CD14-positive monocyte (primary cell): ENCODE results near the gene GPLD1. TPM values are rescaled to one million over a fixed set of nuclear protein-coding genes. Genes with fewer than 3 reads are reported as not detected.

Experiments used
- DNase-seq, 3 donors: peaks; one replicate each; pipeline ENCODE4 v3.0.0-alpha.2; 2011 to 2022
- H2AFZ ChIP-seq: 2 replicates; pipeline ENCODE4 v1.6.0; 2012; ENCODE audit warnings: mild to moderate bottlenecking, low read depth, low read length, inconsistent platforms; ENCODE audit not compliant: insufficient read depth, poor library complexity, severe bottlenecking
- H3K27ac ChIP-seq, 2 donors: 1 replicate in 1 of 2; 2 replicates in 1 of 2; pipeline ENCODE4 v1.5.1; 2012 to 2013; ENCODE audit warnings: low read length in 2 of 2, control low read depth in 1 of 2, inconsistent platforms in 1 of 2, low read depth in 1 of 2, mild to moderate bottlenecking in 1 of 2
- H3K27me3 ChIP-seq, 2 donors: one replicate each; pipeline versions ENCODE4 v1.6.0 to v1.6.1; 2011 to 2013; ENCODE audit warnings: low read length in 2 of 2; ENCODE audit not compliant: control insufficient read depth in 2 of 2, insufficient read depth in 2 of 2
- H3K36me3 ChIP-seq, 2 donors: replicated peaks in 1 of 2; 1 replicate in 1 of 2; 2 replicates in 1 of 2; pipeline versions ENCODE4 v1.5.1 to v1.6.1; 2012 to 2013; ENCODE audit warnings: low read length in 2 of 2, control low read depth in 1 of 2, inconsistent platforms in 1 of 2, mild to moderate bottlenecking in 1 of 2; ENCODE audit not compliant: insufficient read depth in 2 of 2, control insufficient read depth in 1 of 2
- H3K4me1 ChIP-seq, 2 donors: 1 replicate in 1 of 2; 2 replicates in 1 of 2; pipeline versions ENCODE4 v1.5.1 to v1.6.1; 2012 to 2013; ENCODE audit warnings: low read length in 2 of 2, control low read depth in 1 of 2, inconsistent platforms in 1 of 2, mild to moderate bottlenecking in 1 of 2, moderate library complexity in 1 of 2; ENCODE audit not compliant: insufficient read depth in 2 of 2, control insufficient read depth in 1 of 2
- H3K4me2 ChIP-seq: replicated peaks from 2 replicates; pipeline ENCODE3; 2012; ENCODE audit warnings: low read length, moderate library complexity, mild to moderate bottlenecking; ENCODE audit not compliant: poor library complexity, severe bottlenecking; ENCODE audit errors: extremely low read depth
- H3K4me3 ChIP-seq, 3 experiments: fragments of 200-600 bp in 1 of 3; sonication (generic) in 1 of 3; replicated peaks in 1 of 3; 1 replicate in 2 of 3; 2 replicates in 1 of 3; pipeline ENCODE4 v1.5.1; 2011 to 2013; ENCODE audit warnings: low read length in 3 of 3, mild to moderate bottlenecking in 3 of 3, control low read depth in 2 of 3, low read depth in 2 of 3, inconsistent platforms in 1 of 3, moderate library complexity in 1 of 3
- H3K79me2 ChIP-seq: 2 replicates; pipeline ENCODE4 v1.6.0; 2012; ENCODE audit warnings: mild to moderate bottlenecking, control low read depth, inconsistent platforms, low read length, moderate library complexity; ENCODE audit not compliant: insufficient read depth
- H3K9ac ChIP-seq: 2 replicates; pipeline ENCODE4 v1.6.0; 2017; ENCODE audit warnings: low read length, mild to moderate bottlenecking; ENCODE audit not compliant: insufficient read depth, poor library complexity, severe bottlenecking
- H3K9me3 ChIP-seq, 2 donors: replicated peaks in 1 of 2; 1 replicate in 1 of 2; 2 replicates in 1 of 2; pipeline versions ENCODE4 v1.5.1 to v1.6.1; 2012 to 2013; ENCODE audit warnings: low read length in 2 of 2, control low read depth in 1 of 2; ENCODE audit not compliant: control insufficient read depth in 1 of 2, insufficient read depth in 1 of 2
- H4K20me1 ChIP-seq: 2 replicates; pipeline ENCODE4 v1.6.0; 2012; ENCODE audit warnings: mild to moderate bottlenecking, low read length, control low read depth, moderate library complexity; ENCODE audit not compliant: insufficient read depth
- H3K27ac Mint-ChIP-seq, 7 donors: one replicate each; pipeline ENCODE4 v1.8.0; 2020; ENCODE audit warnings: mild to moderate bottlenecking in 7 of 7, mixed read lengths in 7 of 7, moderate library complexity in 6 of 7, inconsistent platforms in 2 of 7
- H3K27me3 Mint-ChIP-seq, 3 donors: one replicate each; pipeline ENCODE4 v1.8.0; 2021 to 2022; ENCODE audit warnings: low read depth in 3 of 3, mild to moderate bottlenecking in 3 of 3, mixed read lengths in 3 of 3, moderate library complexity in 3 of 3, inconsistent platforms in 1 of 3
- H3K36me3 Mint-ChIP-seq, 2 donors: one replicate each; pipeline ENCODE4 v1.8.0; 2020; ENCODE audit warnings: mixed read lengths in 2 of 2, inconsistent platforms in 1 of 2, mild to moderate bottlenecking in 1 of 2
- H3K4me1 Mint-ChIP-seq: one replicate; pipeline ENCODE4 v1.8.0; 2020; ENCODE audit warnings: mild to moderate bottlenecking, mixed read lengths
- H3K4me3 Mint-ChIP-seq, 2 donors: one replicate each; pipeline ENCODE4 v1.8.0; 2020; ENCODE audit warnings: mild to moderate bottlenecking in 2 of 2, mixed read lengths in 2 of 2, moderate library complexity in 1 of 2
- H3K9me3 Mint-ChIP-seq, 7 donors: one replicate each; pipeline ENCODE4 v1.8.0; 2020 to 2022; ENCODE audit warnings: mixed read lengths in 7 of 7, mild to moderate bottlenecking in 6 of 7, moderate library complexity in 6 of 7, inconsistent platforms in 2 of 7
- WGBS: methylation state at CpG from one replicate; pipeline ENCODE4 v1.1.5; 2013; ENCODE audit warnings: missing lambda C conversion rate; ENCODE audit not compliant: insufficient coverage; 5-methylcytosine and 5-hydroxymethylcytosine counted together
- intact Hi-C, 2 donors: fragments of 100-400 bp; cut with micrococcal nuclease; formaldehyde crosslinking; loops; one replicate each; pipeline versions ENCODE4 v1.15.0 to v1.15.1; 2023
- polyA plus RNA-seq, 3 donors: library from polyadenylated mRNA; depleted of rRNA in 1 of 3; unstranded in 2 of 3; stranded (reverse) in 1 of 3; fragments of 300-500 nt in 2 of 3; fragments of >200 nt in 1 of 3; fragmentation: Illumina TruSeq in 2 of 3; gene quantifications; 1 replicate in 2 of 3; 2 replicates in 1 of 3; pipeline ENCODE4 v1.2.3, GENCODE V29; 2012 to 2021
- TF ChIP-seq, protein P1 (sequence below): fragments of 200-600 bp; IDR thresholded peaks from one replicate; pipeline ENCODE4 v1.8.0; 2022; ENCODE audit warnings: antibody characterized with exemption, mild to moderate bottlenecking

GPLD1 gene
- polyA plus RNA-seq, 3 donors: not detected

- DNase-seq: no peak
Measured at GRCh38 chr6:24429146-24429545, 60.2 kb downstream of the GPLD1 start.

DNA sequence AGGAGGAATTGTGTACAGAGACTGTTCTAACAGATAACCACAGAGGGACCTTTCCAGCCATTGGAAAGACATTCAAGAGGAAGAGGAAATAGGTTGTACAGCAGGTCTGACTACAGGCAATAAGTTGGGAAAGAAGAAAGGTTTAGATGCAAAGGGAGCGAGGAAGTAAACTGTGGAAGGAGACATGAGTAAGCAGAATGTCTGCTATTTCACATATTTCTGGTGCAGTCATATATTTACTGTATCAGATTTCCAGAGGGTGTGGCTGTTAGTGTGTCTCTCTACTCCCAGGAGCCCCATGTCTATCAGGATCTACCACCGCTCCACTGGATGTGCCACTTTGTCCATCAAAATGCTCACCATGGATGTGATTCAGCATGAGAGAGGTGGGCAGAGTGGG is 60.8 kb downstream of the GPLD1 start:
- H3K27ac ChIP-seq: peak overlapping the region in 1 of 2 donors; percentile 68
- no peaks in the 10 kb centered on the region for H3K27me3 ChIP-seq
- Mint-ChIP-seq H3K9me3 (no peaks in the 10 kb centered on the region), H3K4me1 (peaks cover 16% of the 10 kb centered on the region), H3K4me3 (no peak overlapping the region), H3K27me3 (no peaks in the 10 kb centered on the region), H3K27ac (peak overlapping the region in 2 of 7 donors; percentile 37 to 87), H3K36me3 (peaks cover 30% of the 10 kb centered on the region in 2 donors)
- peaks cover 32 to 35% of the 10 kb centered on the region in 2 donors for H3K36me3 ChIP-seq
- H3K4me3 ChIP-seq: no peak overlapping the region
- H3K4me2 ChIP-seq: no peak overlapping the region
- no peaks in the 10 kb centered on the region for H3K79me2 ChIP-seq
- WGBS: no CpG with 5 or more reads among the region's 2 CpGs
- no peaks in the 10 kb centered on the region for H3K9me3 ChIP-seq
- H3K4me1 ChIP-seq: peaks cover 10 to 11% of the 10 kb centered on the region in 2 donors
- intact Hi-C loops: no loop called here
- no peak overlapping the region for H3K9ac ChIP-seq
- DNase-seq: no peak
- TF ChIP-seq, protein P1, sequence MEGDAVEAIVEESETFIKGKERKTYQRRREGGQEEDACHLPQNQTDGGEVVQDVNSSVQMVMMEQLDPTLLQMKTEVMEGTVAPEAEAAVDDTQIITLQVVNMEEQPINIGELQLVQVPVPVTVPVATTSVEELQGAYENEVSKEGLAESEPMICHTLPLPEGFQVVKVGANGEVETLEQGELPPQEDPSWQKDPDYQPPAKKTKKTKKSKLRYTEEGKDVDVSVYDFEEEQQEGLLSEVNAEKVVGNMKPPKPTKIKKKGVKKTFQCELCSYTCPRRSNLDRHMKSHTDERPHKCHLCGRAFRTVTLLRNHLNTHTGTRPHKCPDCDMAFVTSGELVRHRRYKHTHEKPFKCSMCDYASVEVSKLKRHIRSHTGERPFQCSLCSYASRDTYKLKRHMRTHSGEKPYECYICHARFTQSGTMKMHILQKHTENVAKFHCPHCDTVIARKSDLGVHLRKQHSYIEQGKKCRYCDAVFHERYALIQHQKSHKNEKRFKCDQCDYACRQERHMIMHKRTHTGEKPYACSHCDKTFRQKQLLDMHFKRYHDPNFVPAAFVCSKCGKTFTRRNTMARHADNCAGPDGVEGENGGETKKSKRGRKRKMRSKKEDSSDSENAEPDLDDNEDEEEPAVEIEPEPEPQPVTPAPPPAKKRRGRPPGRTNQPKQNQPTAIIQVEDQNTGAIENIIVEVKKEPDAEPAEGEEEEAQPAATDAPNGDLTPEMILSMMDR: no peak
- H4K20me1 ChIP-seq: no peaks in the 10 kb centered on the region
- no peak overlapping the region for H2AFZ ChIP-seq

More at GRCh38 chr6:24429146-24429545, 60.2 kb downstream of the GPLD1 start:
- Histone ChIP-seq H3K9me3 (no peaks in the 10 kb centered on the region), H3K27ac (peak overlapping the region in 1 of 2 donors; percentile 68), H3K9ac (no peak overlapping the region), H4K20me1 (no peaks in the 10 kb centered on the region), H3K79me2 (no peaks in the 10 kb centered on the region), H3K27me3 (no peaks in the 10 kb centered on the region), H3K4me2 (peak overlapping the region; percentile 26), H3K4me3 (no peak overlapping the region), H2AFZ (peak overlapping the region; percentile 31), H3K4me1 (peaks cover 10 to 11% of the 10 kb centered on the region in 2 donors), H3K36me3 (peaks cover 26 to 30% of the 10 kb centered on the region in 2 donors)
- H3K4me3 Mint-ChIP-seq: no peak overlapping the region
- WGBS: 13% methylated on average over 1 of the region's 3 CpGs
- H3K4me1 Mint-ChIP-seq: peaks cover 16% of the 10 kb centered on the region
- intact Hi-C loops: no loop called here
- TF ChIP-seq, protein P1: no peak
- H3K9me3 Mint-ChIP-seq: no peaks in the 10 kb centered on the region
- peak overlapping the region in 5 of 7 donors; percentile 13 to 87 (median 41) for H3K27ac Mint-ChIP-seq
- H3K36me3 Mint-ChIP-seq: peaks cover 27% of the 10 kb centered on the region in 2 donors
- no peaks in the 10 kb centered on the region for H3K27me3 Mint-ChIP-seq
